GM21381 (cell line): ENCODE results near the gene DIO1.

Source experiments
- ATAC-seq: cut with Tn5 transposase; IDR thresholded peaks from one replicate; pipeline ENCODE4 v1.9.1; 2021; ENCODE audit warnings: mild to moderate bottlenecking, moderate library complexity; ENCODE audit not compliant: unreplicated experiment

The DIO1 gene

DNA sequence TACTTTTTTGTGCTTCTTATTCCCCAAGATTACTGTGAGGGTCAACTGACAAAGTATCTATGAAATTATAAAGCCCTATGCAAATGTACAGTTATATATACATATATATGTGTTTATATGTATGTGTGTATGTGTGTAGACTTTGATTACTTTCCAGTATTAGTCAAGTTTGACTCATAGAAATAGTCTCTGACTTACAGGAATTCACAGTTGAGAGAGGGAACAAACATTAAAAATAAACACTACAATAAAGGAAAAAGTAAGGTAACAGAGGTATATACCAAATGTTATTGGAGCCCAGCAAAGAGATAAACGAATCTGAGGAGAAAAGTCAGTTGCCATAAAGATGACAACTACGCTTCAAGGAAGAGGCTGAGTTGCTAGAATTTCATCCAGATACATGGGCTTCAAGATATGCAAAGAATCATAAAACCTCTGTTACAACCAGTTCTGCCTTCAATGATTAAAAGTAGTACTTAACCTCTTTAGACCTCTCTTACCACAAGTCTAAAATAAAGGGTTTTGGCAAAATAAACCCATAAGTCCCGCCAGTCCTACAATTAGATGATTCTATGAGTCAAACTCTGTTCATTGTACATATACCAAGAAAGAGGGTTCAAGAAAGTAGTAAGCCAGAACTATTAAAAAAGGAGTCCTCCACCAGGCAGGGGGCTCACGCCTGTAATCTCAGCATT, 44.3 kb downstream of the DIO1 start:
- ATAC-seq: no peak

DNA sequence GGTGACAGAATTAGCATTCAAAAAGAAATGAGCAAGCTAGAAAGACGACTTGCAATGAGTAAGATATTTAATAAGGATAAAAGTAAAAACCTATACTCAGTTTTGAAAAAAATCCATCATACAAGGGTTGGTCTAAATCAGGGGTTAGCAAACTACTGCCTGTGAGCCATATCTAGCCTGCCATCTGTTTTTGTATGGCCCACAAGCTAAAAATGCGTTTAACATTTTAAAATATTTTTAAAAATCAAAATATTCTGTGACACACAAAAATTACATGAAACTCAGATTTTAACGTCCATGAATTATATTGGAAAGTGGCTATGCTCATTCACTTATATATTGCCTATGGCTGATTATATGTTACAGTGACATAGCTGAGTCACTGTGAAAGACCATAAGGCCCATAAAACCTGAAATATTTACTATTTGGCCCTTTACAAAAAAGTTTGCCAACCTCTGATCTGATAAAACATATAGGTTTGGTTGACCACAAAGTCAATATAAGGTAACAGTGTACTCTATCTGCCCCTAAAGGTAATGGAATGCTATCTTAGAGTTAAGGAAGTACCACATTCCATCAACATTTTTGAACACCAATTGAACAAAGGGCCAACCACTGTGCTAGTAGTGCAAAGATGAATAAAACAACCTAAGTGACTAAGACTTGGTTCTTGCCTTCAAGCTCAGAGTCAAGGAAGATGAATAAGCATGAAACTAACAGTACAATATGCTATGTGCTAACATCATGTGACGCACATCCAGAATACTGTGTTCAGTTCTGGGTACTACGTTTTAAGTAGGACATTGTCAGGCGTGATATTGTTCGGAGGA, 48.4 kb downstream of the DIO1 start:
- no peak for ATAC-seq

DNA sequence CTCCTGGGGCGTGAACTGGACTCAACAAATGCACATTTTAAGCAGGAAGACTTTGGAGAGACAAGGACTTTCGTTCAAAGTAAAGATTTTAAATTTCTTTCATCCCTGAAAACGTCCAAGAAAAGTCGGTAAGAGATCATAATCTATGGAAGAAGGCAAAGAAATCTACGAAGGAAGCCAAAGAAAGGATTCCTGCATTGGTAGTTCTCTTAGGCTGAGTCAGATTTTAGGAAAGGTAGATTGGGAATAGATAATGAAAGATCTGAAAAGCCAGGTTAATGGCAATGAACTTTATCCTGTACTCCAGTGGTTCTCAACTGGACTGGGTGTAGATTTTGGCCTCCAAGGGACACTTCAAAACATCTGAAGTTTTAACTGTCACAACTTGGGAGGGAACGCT, 49.1 kb downstream of the DIO1 start:
- no peak for ATAC-seq

DNA sequence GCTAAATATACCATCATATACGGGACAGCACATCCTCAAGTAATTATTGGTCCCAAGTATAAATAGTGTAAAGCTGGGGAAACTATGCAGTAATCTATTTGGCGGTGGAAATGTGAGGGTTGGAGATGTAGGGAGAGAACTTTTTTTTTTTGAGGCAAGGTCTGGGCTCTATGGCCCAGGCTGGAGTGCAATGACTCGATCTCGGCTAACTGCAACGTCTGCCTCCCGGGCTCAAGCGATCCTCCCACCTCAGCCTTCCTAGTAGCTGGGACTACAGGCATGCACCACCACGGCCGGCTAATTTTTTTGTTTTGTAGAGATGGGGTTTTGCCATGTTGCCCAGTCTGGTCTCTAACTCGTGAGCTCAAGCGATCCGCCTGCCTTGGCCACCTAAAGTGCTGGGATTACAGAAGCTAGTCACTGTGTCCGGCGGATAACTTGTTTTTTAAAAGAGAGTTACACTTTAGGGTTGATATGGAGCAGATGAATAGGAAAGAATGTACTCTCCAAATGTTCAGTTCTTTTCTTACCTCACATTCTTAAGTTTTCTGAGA, 49.6 kb downstream of the DIO1 start:
- ATAC-seq: no peak

DNA sequence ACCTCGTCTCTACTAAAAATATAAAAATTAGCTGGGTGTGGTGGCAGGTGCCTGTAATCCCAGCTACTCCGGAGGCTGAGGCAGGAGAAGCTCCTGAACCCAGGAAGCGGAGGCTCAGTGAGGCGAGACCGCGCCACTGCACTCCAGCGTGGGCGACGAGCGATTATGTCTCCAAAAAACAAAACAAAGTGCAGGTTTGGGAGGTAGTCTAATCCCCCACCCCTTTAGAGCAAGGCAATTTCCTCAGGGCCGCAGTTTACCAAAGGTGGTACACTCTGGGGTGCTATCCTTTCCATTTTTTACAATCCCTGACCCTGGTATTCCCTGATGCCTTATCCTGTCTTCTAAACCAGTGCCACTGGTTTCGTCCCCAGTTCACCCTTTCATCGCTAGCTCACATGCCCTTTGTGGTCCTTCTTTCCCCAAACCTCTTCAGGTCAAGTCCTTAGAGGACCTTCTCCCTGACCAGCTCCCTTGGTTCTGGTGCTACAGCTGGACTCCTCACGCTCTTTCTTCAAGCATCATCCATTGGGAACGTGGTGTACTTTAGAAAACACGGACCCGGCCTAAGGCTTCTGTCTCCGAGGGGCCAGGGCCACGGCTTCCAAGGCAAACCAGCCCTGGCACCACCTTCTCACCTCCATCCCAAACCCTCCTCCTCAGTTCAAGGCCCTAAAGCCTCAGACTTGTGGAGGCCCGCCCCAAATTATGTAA, 50.6 kb downstream of the DIO1 start:
- no peak for ATAC-seq

GRCh38 chr1:53945183-53945432, 51.1 kb downstream of the DIO1 start:
- no peak for ATAC-seq

GRCh38 chr1:53945433-53946251, 51.7 kb downstream of the DIO1 start, which contains the start of gene IFT25:
IFT25 (minus strand) TSS chr1:53945699; CDS start chr1:53940082, 5,617 bp downstream.
- ATAC-seq: peak; percentile 63

GRCh38 chr1:53946252-53947171, 52.5 kb downstream of the DIO1 start, which contains the start of gene LRRC42:
LRRC42 (plus strand) TSS chr1:53946350; CDS start chr1:53952000, 5,650 bp downstream.
- ATAC-seq: peak; percentile 62

- no peak for ATAC-seq
Measured at GRCh38 chr1:53947172-53947907, 53.4 kb downstream of the DIO1 start.

- ATAC-seq: no peak
Measured at GRCh38 chr1:53948291-53948690, 54.3 kb downstream of the DIO1 start.

DNA sequence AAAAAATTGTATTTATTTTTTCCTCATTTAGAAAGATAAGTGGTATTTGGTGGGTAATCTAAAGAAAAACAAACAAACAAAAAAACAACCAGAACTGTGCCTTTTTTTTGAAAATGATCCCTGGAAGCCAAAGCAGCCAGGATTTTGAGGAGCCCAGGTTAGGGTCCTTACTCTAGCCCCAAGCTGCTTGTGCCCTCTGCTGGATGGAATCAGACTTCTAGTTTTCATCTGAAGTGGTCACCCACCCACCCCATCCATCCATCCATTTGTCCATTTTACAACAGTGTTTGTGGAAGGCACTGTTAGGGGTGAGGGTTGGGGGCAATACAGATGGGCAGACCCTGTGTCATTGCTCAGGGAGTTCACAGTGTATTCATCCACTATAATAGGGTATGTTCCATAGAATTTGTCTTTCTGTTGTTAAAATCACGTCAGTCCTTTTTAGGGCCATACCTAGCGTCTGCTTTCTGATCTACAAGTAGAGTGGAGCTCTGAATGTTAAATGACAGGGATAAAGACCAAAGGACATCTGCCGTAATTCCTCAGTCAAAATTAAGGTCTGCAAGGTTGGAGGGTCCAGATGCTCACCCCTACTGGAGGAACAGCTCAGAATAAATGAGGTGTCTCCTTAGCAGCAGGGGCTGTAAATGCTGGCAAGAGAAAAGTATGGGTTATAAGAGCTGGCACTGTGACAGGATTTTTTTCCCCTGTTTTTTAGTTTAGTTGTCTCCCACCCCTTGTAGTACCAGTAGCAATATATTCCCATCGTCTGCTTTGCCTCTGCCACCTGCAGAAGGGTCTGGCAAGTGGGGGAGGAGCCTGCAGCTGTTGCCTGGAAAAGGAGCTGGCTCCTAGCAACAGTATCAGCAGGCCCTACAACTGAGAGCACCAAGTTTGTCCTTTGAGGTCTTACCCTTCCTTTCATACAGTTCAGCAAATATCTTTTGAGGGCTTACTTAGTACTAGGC, 55.3 kb downstream of the DIO1 start:
- ATAC-seq: no peak

GRCh38 chr1:53951697-53952096, 57.7 kb downstream of the DIO1 start:
- ATAC-seq: no peak

GRCh38 chr1:53954128-53954527, 60.1 kb downstream of the DIO1 start:
- no peak for ATAC-seq

DNA sequence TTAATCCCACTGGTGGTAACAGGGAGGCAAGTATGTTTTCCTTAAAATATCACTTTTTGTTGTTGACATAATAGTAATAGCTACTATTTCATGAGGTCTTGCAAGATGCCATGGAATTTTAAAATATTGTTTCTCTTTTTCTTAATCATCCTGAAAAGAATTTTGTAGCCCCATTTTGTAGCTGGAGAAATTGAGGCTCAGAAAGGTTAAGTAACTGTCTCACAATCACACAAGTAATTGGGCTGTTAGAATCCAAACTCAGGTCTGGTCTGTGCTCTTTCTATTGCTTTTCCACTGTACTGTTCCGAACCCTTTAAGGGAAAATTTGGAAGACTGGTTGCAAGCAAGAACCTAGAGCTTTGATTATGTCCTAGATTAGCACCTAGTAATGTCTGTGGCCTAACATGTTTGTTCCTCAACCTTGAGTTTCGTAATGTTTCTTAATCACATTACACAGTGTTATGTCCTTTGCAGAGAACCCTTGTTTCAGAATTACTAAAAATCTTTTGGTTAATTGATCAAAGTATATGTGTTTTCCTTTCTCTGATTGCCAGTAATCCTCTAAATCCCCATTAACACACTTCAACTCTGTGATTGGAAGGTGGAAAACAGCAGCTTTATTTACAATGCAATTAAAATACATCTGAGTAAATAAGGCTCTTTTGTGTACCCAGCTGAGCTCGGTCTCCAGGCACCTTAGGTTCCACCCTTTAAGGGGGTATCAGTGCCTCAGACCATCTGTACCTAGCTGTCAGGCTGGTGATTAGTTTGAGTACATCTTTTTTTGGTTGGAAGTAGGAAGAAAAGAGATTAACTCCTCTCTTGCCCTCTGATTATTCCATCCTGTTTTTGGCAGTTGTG, 62.6 kb downstream of the DIO1 start:
- ATAC-seq: no peak

DNA sequence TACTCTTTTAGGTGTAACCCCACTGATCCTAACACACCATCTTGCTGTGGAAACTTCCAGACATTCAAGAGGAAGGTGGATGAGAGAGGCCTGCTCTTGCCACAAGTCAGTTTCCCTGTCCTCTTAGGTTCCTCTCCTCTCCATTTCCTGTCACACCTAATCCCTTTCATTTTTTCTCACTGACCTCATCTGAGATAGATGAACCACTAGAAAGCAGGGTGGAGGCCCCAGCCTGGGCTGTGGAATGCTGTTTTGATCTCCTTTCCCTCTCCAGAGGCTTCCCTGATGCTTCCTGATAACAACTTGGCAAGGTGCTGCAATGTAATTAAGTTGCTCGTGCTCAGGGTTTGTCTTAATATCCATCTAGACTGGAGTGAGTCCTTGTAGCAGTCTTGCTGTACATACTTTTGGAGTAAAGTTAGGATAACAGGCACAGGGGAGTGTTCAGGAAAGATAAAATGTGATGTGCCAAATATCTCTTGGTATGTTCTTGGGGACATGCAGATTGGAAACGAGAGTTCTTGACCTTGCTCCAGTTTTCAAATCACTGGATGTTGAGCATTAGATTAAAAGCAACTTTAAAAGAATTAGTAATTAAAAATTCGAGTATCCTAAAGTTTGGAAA, 63.3 kb downstream of the DIO1 start:
- ATAC-seq: no peak

GRCh38 chr1:53959664-53960250, 65.8 kb downstream of the DIO1 start:
- ATAC-seq: no peak
